ENCODE data around the gene CHD5.

Gene CHD5

GRCh38 chr1:6154525-6155319 is 25.4 kb downstream of the CHD5 start:
- DNase-seq (ENCODE audit: low read depth in 2 of 2, low spot score in 1 of 2), result no peak

- DNase-seq (ENCODE audit: low read depth in 2 of 2, low spot score in 1 of 2), result no peak
Measured at GRCh38 chr1:6152882-6153281, 27.2 kb downstream of the CHD5 start.

- DNase-seq (ENCODE audit: low read depth in 2 of 2, low spot score in 1 of 2), result no peak
Measured at GRCh38 chr1:6152181-6152580, 27.9 kb downstream of the CHD5 start.

- DNase-seq (ENCODE audit: low read depth in 2 of 2, low spot score in 1 of 2), result no peak
Measured at GRCh38 chr1:6151291-6151822, 28.8 kb downstream of the CHD5 start.

GRCh38 chr1:6150006-6150938 is 29.8 kb downstream of the CHD5 start:
- no peak for DNase-seq (ENCODE audit: low read depth in 2 of 2, low spot score in 1 of 2)

GRCh38 chr1:6149597-6149996 is 30.5 kb downstream of the CHD5 start:
- DNase-seq (ENCODE audit: low read depth in 2 of 2, low spot score in 1 of 2), result no peak

GRCh38 chr1:6148497-6149241 is 31.5 kb downstream of the CHD5 start:
- DNase-seq (ENCODE audit: low read depth in 2 of 2, low spot score in 1 of 2), result peak; percentile 16 to 44

GRCh38 chr1:6145864-6146410 is 34.2 kb downstream of the CHD5 start:
- no peak for DNase-seq (ENCODE audit: low read depth in 2 of 2, low spot score in 1 of 2)

- no peak for DNase-seq (ENCODE audit: low read depth in 2 of 2, low spot score in 1 of 2)
Measured at GRCh38 chr1:6145396-6145750, 34.7 kb downstream of the CHD5 start.

GRCh38 chr1:6144647-6145395 is 35.3 kb downstream of the CHD5 start:
- no peak for DNase-seq (ENCODE audit: low read depth in 2 of 2, low spot score in 1 of 2)

- DNase-seq (ENCODE audit: low read depth in 2 of 2, low spot score in 1 of 2), result no peak
Measured at GRCh38 chr1:6144175-6144574, 35.9 kb downstream of the CHD5 start.

GRCh38 chr1:6143395-6143794 is 36.7 kb downstream of the CHD5 start:
- DNase-seq (ENCODE audit: low read depth in 2 of 2, low spot score in 1 of 2), result no peak

GRCh38 chr1:6142734-6143133 is 37.4 kb downstream of the CHD5 start:
- no peak for DNase-seq (ENCODE audit: low read depth in 2 of 2, low spot score in 1 of 2)

GRCh38 chr1:6142036-6142621 is 38.0 kb downstream of the CHD5 start:
- no peak for DNase-seq (ENCODE audit: low read depth in 2 of 2, low spot score in 1 of 2)

- no peak for DNase-seq (ENCODE audit: low read depth in 2 of 2, low spot score in 1 of 2)
Measured at GRCh38 chr1:6141592-6141991, 38.5 kb downstream of the CHD5 start.

- DNase-seq (ENCODE audit: low read depth in 2 of 2, low spot score in 1 of 2), result no peak
Measured at GRCh38 chr1:6140413-6140812, 39.7 kb downstream of the CHD5 start.

GRCh38 chr1:6137758-6138157 is 42.4 kb downstream of the CHD5 start:
- no peak for DNase-seq (ENCODE audit: low read depth in 2 of 2, low spot score in 1 of 2)

GRCh38 chr1:6136516-6137220 is 43.5 kb downstream of the CHD5 start:
- DNase-seq (ENCODE audit: low read depth in 2 of 2, low spot score in 1 of 2), result no peak
